K562 (cell line): Measurements from ENCODE around the gene BTD. TPM values are rescaled to one million over a fixed set of nuclear protein-coding genes. Genes with fewer than 3 reads are reported as not detected.

Source experiments
- ATF7 ChIP-seq: fragments of 450-650 bp; IDR thresholded peaks from 2 replicates; pipeline ENCODE4 v1.7.1; 2014; ENCODE audit warnings: mild to moderate bottlenecking, moderate library complexity
- CBX3 ChIP-seq, 2 experiments: IDR thresholded peaks; 1 replicate in 1 of 2; 2 replicates in 1 of 2; pipeline ENCODE4 v1.6.1; 2012; ENCODE audit warnings: inconsistent platforms in 2 of 2, low read length in 2 of 2, borderline replicate concordance in 1 of 2, control low read depth in 1 of 2
- HDGF ChIP-seq: fragments of 450-650 bp; IDR thresholded peaks from 2 replicates; pipeline ENCODE4 v1.6.1; 2016
- MYBL2 ChIP-seq, 2 experiments: fragments of 450-650 bp in 1 of 2; sonication (generic) in 1 of 2; formaldehyde crosslinking in 1 of 2; IDR thresholded peaks; 2 replicates each; pipeline versions ENCODE4 v1.6.1 to v1.8.1; 2017 to 2022; ENCODE audit warnings: borderline replicate concordance in 1 of 2, inconsistent platforms in 1 of 2, low read depth in 1 of 2, mild to moderate bottlenecking in 1 of 2, missing genetic modification reagents in 1 of 2, moderate library complexity in 1 of 2
- NKRF ChIP-seq: fragments of 450-650 bp; IDR thresholded peaks from 2 replicates; pipeline ENCODE4 v1.6.1; 2016; ENCODE audit warnings: borderline replicate concordance
- POLR3G ChIP-seq: IDR thresholded peaks from 2 replicates; pipeline ENCODE4 v1.6.1; 2011; ENCODE audit not compliant: insufficient read length, insufficient replicate concordance; ENCODE audit errors: extremely low read depth
- SAP30 ChIP-seq: fragments of 200-600 bp; sonication (generic); IDR thresholded peaks from 2 replicates; pipeline ENCODE4 v1.6.1; 2012; ENCODE audit warnings: borderline replicate concordance, low read depth, mild to moderate bottlenecking, moderate library complexity, low read length, control low read depth, inconsistent platforms; ENCODE audit not compliant: insufficient read depth, poor library complexity, severe bottlenecking
- SRSF3 ChIP-seq: fragments of 200-400 bp; formaldehyde crosslinking; IDR thresholded peaks from 2 replicates; pipeline ENCODE4 v1.6.1; 2016; ENCODE audit warnings: mild to moderate bottlenecking, low read length, moderate library complexity; ENCODE audit not compliant: insufficient read depth
- STAT5B ChIP-seq: fragments of 250-450 bp; sonication (Bioruptor Pico); IDR thresholded peaks from 2 replicates; pipeline ENCODE4 v1.8.0; 2021; ENCODE audit warnings: mild to moderate bottlenecking, inconsistent platforms
- ZFP91 ChIP-seq: sonication (generic); formaldehyde crosslinking; IDR thresholded peaks from 2 replicates; pipeline ENCODE4 v1.8.0; 2022; ENCODE audit warnings: mild to moderate bottlenecking, missing genetic modification reagents
- ZFPM2 ChIP-seq: fragments of 250-450 bp; sonication (Bioruptor Pico); IDR thresholded peaks from 2 replicates; pipeline ENCODE4 v1.5.1; 2022; ENCODE audit warnings: mild to moderate bottlenecking
- ZNF174 ChIP-seq: fragments of 250-450 bp; sonication (Bioruptor Pico); IDR thresholded peaks from 2 replicates; pipeline ENCODE4 v1.4.0; 2020; ENCODE audit warnings: mild to moderate bottlenecking
- ZNF311 ChIP-seq: fragments of 250-450 bp; sonication (Bioruptor Pico); IDR thresholded peaks from 2 replicates; pipeline ENCODE4 v1.4.0; 2020; ENCODE audit warnings: mild to moderate bottlenecking, moderate library complexity
- ZNF318 ChIP-seq, 2 experiments: fragments of 450-650 bp; IDR thresholded peaks; 2 replicates each; pipeline ENCODE4 v1.6.1; 2016; ENCODE audit warnings: mild to moderate bottlenecking in 2 of 2, borderline replicate concordance in 1 of 2, low read depth in 1 of 2, moderate library complexity in 1 of 2
- polyA plus RNA-seq, 8 experiments: library from polyadenylated mRNA; depleted of rRNA in 4 of 8; stranded (reverse) in 5 of 8; unstranded in 3 of 8; fragments of >200 nt; fragmentation: Nextera tagmentation in 2 of 8; fragmentation: Illumina TruSeq in 1 of 8; extraction: Ambion mirVana in 2 of 8; extraction: Trizol in 1 of 8; gene quantifications; 2 replicates each; pipeline versions ENCODE4 v1.2.1 to v1.2.3, GENCODE V29; 2011 to 2014; ENCODE audit warnings: inconsistent platforms in 1 of 8, missing spikeins in 1 of 8
- total RNA-seq, 7 experiments: library from RNA; depleted of rRNA in 6 of 7; stranded (reverse); fragments of >200 nt in 6 of 7; fragmentation: Illumina TruSeq in 2 of 7; extraction: Trizol in 2 of 7; gene quantifications; 2 replicates each; pipeline versions ENCODE4 v1.2.1 to v1.2.3, GENCODE V29; 2011 to 2021; ENCODE audit warnings: low replicate concordance in 1 of 7

Gene BTD
- total and polyA plus RNA-seq, 9 of the 15 experiments (the other 6 are each of a cell fraction or from before 2014, with no cell fraction given): 6.6 to 26.2 (median 10.6) TPM

GRCh38 chr3:15601399-15602145 lies at the start of gene BTD, which contains the start of gene HACL1 (continued):
- TF ChIP-seq ZNF311 (no peak), ZNF318 (IDR thresholded peaks at IDR 0.05; ENCODE audit: borderline replicate concordance in 1 of 2, low read depth in 1 of 2) (peak in 1 of 2 experiments; percentile 25; a peak in 1 of 4 replicates), ZNF174 (CRISPR knock-in tag) (no peak), CBX3 (IDR thresholded peaks at IDR 0.05; ENCODE audit: borderline replicate concordance in 1 of 2, low read length in 2 of 2) (peak in 1 of 2 experiments; percentile 63; a peak in 1 of 3 replicates), MYBL2 (IDR thresholded peaks at IDR 0.05; ENCODE audit: low read depth) (no peak), MYBL2 (CRISPR knock-in tag; IDR thresholded peaks at IDR 0.05; ENCODE audit: borderline replicate concordance) (no peak), ATF7 (peak; percentile 84), ZFP91 (no peak), HDGF (no peak; the same call in 1 of the 2 replicates), SRSF3 (no peak), SAP30 (peak; percentile 63), ZFPM2 (CRISPR knock-in tag) (no peak), STAT5B (CRISPR knock-in tag) (no peak), NKRF (no peak; the same call in 1 of the 2 replicates), POLR3G (no peak)
